Brain microvascular endothelial cell (primary cell): ENCODE measurements around the gene MXRA8.
A peak's percentile ranks its signal among the peaks of the same experiment; 100 is the strongest.

Experiments used
- DNase-seq: peaks from one replicate; pipeline ENCODE4 v3.0.0-alpha.2; 2020
- H3K27ac ChIP-seq: fragments of 250-450 bp; sonication (Bioruptor Pico); 2 replicates; pipeline ENCODE4 v1.5.1; 2020; ENCODE audit warnings: mild to moderate bottlenecking, moderate library complexity
- H3K27me3 ChIP-seq: fragments of 250-450 bp; sonication (Bioruptor Pico); replicated peaks from 2 replicates; pipeline ENCODE4 v1.5.1; 2020; ENCODE audit warnings: mild to moderate bottlenecking
- H3K36me3 ChIP-seq: fragments of 250-450 bp; sonication (Bioruptor Pico); replicated peaks from 2 replicates; pipeline ENCODE4 v1.5.1; 2020; ENCODE audit warnings: mild to moderate bottlenecking
- H3K4me3 ChIP-seq: 2 replicates; pipeline ENCODE4 v1.5.1; 2011; ENCODE audit warnings: low read depth, mild to moderate bottlenecking, control low read depth, low read length, moderate library complexity
- in situ Hi-C: cut with HindIII; loops from 2 replicates; pipeline ENCODE4 v1.10.0; 2017; ENCODE audit warnings: low sequenced_read_pairs, low pct_ligation_motif_present
- TF ChIP-seq, protein P1 (sequence below): IDR thresholded peaks from 2 replicates; pipeline ENCODE4 v1.5.1; 2011; ENCODE audit warnings: low read depth, mild to moderate bottlenecking, moderate library complexity, low read length, control low read depth, inconsistent platforms; ENCODE audit errors: missing control alignments

MXRA8 gene

DNA sequence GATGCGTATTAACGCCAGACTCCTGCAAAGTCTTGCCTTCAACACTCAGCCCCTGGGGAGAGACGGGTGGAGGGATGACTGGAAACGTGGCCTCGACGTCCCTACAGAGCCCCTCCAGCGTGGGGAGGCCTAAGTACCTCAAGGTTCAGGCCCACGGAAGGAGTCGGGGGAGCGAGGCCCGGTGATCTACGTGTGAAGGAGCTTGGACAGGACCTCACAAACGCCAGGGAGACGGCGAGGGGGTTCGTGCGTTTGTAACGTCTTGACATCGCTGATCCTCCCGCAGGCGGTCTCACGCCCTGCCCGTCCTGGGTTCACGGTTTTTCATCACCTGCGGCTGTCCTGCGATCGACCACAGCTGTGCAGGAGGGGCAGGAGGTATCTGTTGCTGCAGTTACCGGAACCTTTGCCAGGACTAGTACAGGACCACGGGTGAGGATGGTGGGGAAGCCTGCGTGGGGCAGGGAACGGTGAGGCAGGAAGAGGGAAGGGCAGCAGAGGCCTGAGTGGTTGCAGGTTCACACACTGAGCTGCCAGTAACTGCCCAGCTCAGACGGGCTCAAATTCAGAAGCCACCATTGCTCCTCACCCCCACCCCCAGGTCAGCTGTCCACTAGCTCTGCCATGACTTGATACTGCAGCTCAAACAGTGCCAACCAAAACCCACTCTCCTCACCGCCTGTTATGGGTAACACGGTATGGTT is 41.7 kb upstream of the MXRA8 start:
- peak overlapping the region; percentile 97 for H3K4me3 ChIP-seq
- in situ Hi-C loops, result no loop called here
- TF ChIP-seq, protein P1, sequence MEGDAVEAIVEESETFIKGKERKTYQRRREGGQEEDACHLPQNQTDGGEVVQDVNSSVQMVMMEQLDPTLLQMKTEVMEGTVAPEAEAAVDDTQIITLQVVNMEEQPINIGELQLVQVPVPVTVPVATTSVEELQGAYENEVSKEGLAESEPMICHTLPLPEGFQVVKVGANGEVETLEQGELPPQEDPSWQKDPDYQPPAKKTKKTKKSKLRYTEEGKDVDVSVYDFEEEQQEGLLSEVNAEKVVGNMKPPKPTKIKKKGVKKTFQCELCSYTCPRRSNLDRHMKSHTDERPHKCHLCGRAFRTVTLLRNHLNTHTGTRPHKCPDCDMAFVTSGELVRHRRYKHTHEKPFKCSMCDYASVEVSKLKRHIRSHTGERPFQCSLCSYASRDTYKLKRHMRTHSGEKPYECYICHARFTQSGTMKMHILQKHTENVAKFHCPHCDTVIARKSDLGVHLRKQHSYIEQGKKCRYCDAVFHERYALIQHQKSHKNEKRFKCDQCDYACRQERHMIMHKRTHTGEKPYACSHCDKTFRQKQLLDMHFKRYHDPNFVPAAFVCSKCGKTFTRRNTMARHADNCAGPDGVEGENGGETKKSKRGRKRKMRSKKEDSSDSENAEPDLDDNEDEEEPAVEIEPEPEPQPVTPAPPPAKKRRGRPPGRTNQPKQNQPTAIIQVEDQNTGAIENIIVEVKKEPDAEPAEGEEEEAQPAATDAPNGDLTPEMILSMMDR, result no peak
- H3K27ac ChIP-seq, result peak overlapping the region; percentile 64
- no peaks in the 10 kb centered on the region for H3K27me3 ChIP-seq
- H3K36me3 ChIP-seq, result peaks cover 39% of the 10 kb centered on the region
- DNase-seq, result no peak

DNA sequence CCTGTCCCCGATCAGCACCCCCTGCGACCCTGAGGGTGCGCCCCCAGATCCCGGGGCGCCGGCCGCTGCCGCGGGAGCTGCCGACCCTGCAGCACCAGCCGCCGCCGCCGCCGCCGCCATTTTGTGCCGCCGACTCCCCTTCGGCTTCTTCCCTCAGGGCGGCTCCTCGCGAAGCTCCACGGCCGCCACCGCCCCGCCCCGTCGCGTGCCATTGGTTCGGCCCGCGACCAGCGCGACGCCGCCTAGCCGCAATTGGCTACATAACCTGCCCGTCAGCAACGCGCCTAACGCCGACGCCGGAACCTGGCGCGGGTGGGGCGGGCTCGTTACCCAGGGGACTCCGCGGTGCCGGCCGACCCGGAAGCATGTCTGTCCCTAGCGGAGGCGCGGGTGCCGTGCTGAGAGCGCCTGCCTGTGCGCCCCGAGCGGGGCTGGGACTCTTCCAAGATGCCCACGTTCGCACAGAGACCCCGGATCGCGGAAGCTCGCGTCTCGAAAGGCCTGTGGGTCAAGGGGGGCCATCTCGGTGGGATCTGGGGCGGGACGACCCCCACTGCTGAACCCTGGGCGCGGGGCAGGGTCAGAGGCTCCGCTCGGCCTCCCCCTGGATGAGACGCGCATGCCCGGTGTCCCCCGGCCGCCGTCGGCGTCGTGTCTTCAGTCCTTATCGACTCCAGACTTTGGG is 41.0 kb upstream of the MXRA8 start, which contains the start of gene CCNL2:
Gene CCNL2 (minus strand): TSS at position 149 of the 685 bp plus-strand sequence. CDS start 29 bp downstream, at position 120.
- TF ChIP-seq, protein P1, result peak; percentile 70
- peaks cover 36% of the 10 kb centered on the region for H3K36me3 ChIP-seq
- H3K27me3 ChIP-seq, result no peaks in the 10 kb centered on the region
- peak within 1 kb of the TSS; percentile 64 for H3K27ac ChIP-seq
- DNase-seq, result peak; percentile 97
- in situ Hi-C loops, result no loop called here
- peak within 1 kb of the TSS; percentile 97 for H3K4me3 ChIP-seq

DNA sequence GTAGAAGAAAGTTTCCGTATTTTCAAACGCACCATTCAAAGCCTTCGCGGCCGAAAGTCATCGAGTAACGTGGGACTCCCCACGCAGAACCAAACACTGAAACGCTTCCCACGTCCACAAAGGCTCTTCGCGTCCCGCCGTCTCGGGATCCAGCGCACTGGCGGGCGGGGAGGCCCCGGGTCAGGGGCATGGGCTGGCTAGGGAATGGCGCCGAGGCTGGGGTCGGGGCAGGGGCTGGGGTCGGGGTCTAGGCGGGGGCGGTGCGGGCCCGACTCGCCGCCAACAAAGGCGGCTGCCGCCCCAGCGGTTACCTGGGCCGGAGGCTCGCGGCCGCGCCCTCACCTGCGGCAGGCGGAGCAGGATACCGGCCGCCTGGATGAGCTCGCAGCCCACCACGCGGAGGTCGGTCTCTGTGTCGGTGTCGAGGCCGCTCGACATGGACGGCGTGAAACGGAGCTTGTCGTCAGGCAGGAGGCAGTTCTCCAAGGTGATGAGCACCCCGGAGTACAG is 40.4 kb upstream of the MXRA8 start:
- H3K4me3 ChIP-seq, result peak overlapping the region; percentile 90
- H3K27ac ChIP-seq, result peak overlapping the region; percentile 63
- TF ChIP-seq, protein P1, result no peak
- in situ Hi-C loops, result no loop called here
- no peak for DNase-seq
- no peaks in the 10 kb centered on the region for H3K27me3 ChIP-seq
- H3K36me3 ChIP-seq, result peaks cover 42% of the 10 kb centered on the region

DNA sequence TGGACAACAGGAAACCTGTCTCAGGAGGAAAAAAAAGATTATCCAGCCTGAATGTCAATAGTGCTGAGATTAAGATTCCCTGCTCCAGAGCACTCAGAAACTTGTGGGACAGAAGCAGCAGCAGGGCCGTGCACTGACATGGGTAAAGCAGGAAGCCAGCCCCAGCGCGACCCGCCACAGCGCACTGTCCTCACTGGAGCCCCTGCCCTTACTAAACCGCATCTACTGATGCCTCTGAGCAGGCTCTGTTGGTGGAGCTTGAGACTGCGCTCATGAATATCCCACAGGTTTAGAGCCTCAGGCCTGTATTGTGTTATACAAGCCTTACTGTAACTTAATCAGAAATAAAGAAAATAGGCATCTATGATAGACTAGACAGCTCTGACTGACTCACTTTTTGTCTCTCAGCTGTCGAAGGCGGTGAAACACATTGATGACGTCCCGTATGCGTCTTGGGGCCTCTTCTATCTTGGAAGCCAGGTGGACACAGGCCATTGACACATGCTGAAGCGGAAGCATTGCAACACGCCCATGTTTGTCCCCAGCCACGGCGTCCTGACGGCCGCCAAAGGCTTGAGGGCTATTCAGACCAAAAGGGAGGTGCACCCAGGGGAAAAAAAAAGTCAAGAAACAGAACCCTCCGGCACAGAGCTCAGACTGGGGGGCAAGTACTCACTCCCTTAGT is 39.6 kb upstream of the MXRA8 start:
- Histone ChIP-seq H3K27ac (peak overlapping the region; percentile 63), H3K4me3 (peak overlapping the region; percentile 90), H3K36me3 (peaks cover 50% of the 10 kb centered on the region), H3K27me3 (no peaks in the 10 kb centered on the region)
- peak; percentile 32 for DNase-seq
- in situ Hi-C loops, result no loop called here
- TF ChIP-seq, protein P1, result peak; percentile 8

DNA sequence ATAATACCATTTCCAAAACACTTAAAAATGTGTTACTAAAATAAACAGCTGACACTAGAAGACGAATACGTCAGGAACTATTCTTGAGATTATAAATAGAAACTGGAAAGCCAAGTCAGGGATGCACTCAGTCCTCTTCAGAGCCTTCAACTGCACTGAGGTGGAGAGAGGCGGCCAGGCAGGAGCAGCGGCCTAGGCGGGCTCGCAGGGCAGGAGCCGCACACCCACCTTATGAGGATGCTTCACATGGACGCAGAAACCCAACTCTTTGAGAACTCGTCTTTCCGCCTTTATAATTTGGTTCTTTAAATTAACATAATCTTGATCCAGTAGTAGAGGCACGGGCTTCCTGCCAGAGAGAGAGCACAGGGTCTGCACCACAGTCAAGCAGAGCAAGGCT is 36.8 kb upstream of the MXRA8 start:
- H3K27me3 ChIP-seq, result no peaks in the 10 kb centered on the region
- DNase-seq, result no peak
- TF ChIP-seq, protein P1, result no peak
- H3K27ac ChIP-seq, result no peak overlapping the region
- in situ Hi-C loops, result no loop called here
- no peak overlapping the region for H3K4me3 ChIP-seq
- H3K36me3 ChIP-seq, result peaks cover 61% of the 10 kb centered on the region
